Neural progenitor cell (in vitro differentiated cells): ENCODE results near the gene ICE1.

ENCODE experiments used
- CTCF ChIP-seq: fragments of 200-600 bp; sonication (generic); IDR thresholded peaks from 2 replicates; pipeline ENCODE4 v1.5.1; 2017; ENCODE audit warnings: antibody characterized with exemption, mild to moderate bottlenecking
- EZH2 ChIP-seq: fragments of 200-600 bp; sonication (generic); IDR thresholded peaks from 2 replicates; pipeline ENCODE4 v1.6.1; 2017; ENCODE audit warnings: antibody characterized with exemption, mild to moderate bottlenecking, moderate library complexity
- EZH2phosphoT487 ChIP-seq: fragments of 200-600 bp; sonication (generic); IDR thresholded peaks from 2 replicates; pipeline ENCODE4 v1.6.1; 2017; ENCODE audit warnings: antibody characterized with exemption

- TF ChIP-seq CTCF: no peak
- TF ChIP-seq EZH2: no peak
- no peak for TF ChIP-seq EZH2phosphoT487
These were observed 117.1 kb downstream of the ICE1 start for GRCh38 chr5:5539590-5539989.
